ENCODE measurements around the gene PTOV1.

Gene PTOV1

GRCh38 chr19:49844138-49845095, 6.5 kb upstream of the PTOV1 start:
- DNase-seq (ENCODE audit: low read depth) = no peak

DNA sequence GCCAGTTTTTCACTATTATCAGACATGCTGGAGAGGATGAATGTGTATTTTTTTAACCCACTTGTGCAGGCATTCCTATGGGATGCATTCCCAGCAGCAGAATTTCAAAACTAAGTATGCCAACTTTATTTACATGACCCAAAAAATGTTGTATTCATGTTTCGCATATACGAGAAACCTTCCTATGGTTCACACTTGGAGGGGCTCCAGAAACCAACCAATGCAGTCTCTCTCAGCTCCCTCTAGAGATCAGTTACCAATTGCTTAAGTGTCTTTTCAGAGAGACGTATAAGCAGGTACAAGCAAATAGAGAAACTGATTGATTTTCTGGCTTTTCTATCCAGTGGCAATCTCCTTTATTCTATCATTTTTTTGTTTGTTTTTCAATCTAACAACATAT, 5.5 kb upstream of the PTOV1 start:
- no peak for DNase-seq (ENCODE audit: low read depth)

GRCh38 chr19:49846408-49846807, 4.6 kb upstream of the PTOV1 start:
- DNase-seq (ENCODE audit: low read depth) = no peak

- DNase-seq (ENCODE audit: low read depth) = no peak
Measured at GRCh38 chr19:49847731-49848696, 2.9 kb upstream of the PTOV1 start.

DNA sequence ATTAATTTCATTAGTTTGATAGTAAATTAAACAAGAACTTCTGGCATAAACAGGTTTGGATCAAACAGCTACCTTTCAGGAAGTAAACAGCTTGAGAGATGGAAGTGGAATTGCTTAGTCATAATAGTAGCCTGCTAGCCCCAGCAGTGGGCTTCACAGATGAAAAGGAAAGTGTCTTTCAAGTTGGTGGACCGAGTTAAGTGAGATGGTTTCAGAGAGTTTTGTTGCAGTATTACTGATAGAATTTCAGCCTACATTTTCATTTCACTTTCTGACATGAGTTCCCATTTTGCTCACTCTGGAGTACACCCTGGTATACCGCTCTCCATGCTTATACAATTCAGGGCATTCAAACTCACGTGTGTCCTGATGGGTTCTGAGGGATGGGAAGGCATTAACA, 2.0 kb upstream of the PTOV1 start:
- DNase-seq (ENCODE audit: low read depth) = no peak

DNA sequence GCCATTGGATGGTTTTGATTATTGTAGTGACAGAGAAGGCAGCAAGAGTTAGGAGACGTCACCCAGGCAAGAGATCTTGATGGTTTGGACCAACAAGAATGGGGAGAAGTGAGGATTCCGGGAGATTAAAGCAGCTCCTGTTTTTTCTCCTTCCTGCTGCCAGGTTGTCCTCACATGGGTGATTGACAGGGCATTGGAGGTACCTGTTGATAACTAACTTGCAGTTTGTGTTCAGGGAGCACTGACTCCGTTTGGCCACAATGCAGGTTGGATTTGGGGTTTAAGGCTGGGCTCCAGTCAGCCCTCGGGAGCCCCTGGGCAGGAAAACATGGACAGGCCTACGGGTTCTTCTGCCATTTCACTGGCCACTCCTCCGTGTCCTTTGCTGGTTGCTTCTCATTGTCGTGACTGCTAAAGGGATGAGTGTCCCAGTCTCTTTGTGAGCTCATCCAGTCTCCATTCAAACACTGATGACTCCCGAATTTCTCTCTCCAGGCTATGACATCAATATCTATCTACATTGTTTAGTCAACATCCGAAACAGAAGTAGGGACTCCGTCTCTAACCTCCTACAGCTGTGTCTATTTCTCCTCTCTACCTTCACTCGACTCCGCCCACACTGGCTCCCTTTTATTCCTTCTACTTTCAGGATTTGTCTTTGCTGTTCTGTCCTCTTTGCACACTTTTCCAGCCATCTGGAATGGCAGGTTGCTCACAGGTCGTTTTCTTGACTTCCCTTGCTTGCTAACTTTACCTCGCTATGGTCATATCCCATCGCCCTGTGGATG, 1.3 kb upstream of the PTOV1 start:
- DNase-seq (ENCODE audit: low read depth) = no peak

- DNase-seq (ENCODE audit: low read depth) = no peak
Measured at GRCh38 chr19:49850221-49850486, 805 bp upstream of the PTOV1 start.

DNA sequence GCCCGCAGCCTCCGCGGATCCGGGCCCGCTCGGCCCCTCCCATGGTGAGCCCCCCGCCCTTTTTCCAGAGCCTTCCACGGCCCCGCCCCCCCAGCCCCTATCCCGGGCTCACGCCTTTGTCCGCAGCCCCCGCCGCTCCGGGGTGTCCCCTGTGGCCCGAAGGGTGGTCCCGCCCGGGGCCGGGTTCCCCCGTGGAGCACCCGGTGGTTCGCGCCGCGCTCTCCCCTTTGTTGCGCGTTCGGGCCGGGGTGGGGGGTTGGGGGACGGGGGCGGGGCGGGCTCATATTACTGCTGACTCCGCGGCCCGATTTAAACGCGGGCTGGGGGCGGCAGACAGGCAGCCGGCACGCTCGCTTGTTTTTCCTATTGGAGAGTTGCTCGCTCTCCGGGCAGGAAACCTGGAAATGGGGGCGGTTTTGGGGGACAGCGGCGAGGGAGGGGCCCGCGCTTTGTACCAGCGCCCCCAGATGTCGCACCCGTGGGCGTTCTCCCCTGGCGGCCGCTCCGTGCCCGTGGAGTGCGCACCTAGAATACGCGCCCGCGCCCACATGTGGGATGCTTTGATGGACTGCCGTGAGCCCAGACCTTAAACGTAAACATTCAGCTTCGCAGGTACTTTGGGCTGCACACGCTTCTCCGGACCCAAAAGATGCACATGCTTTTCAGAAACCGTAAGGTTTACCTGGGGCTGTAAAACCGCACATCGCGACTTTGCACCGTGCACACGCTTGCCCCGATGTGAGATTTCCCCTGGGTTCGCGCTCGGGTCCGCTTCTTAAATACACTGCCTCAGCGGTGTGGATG, 699 bp downstream of the PTOV1 start:
- no peak for DNase-seq (ENCODE audit: low read depth)

DNA sequence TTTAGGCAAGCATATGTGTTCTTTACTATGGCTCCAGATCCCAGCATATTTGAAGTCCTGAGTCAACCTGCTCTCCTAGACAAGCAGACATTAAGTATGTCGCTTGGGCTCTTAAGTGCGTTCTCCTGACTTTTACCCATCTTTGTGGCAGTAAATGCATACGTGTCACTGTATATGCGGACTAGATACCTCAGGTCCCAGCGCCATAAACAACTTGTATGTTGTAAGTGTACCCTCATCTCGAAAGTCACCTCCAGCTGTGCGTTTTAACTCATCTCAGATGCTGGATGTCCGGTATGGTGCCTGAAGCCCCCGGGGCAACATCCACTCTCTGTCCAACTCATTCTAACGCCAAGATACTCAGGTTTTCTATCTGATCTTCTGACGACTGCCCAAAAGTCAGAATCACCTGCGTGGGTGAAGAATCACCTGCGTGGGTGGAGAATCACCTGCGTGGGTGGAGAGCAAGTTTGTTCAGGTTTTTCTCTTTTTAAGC, 1.7 kb downstream of the PTOV1 start:
- DNase-seq (ENCODE audit: low read depth) = no peak

DNA sequence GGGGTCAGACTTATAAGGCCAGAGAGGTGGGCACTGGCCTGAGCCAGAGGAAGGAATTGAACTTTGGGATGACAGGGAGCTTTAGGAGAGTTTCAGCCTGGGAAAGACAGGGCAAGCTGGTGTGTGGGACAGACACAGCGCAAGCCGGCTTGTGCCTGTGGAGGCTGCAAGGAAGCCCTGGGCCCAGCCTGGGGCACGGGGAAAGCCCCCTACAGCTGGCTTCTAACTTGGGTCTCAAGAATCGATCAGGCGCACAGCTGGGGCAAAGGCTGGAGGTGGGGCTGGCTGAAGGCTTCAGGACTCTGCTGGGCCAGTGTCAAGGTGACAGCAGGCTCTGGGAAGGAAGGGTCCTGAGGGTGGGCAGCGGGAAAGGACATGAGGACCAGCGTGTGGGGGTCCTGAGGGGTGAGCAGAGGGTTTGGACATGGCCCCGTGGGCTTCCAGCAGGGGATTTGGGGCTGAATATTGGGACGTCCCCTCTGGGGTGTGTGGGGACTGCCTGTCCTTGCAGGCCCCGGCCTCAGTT, 3.0 kb downstream of the PTOV1 start:
- DNase-seq (ENCODE audit: low read depth) = no peak

DNA sequence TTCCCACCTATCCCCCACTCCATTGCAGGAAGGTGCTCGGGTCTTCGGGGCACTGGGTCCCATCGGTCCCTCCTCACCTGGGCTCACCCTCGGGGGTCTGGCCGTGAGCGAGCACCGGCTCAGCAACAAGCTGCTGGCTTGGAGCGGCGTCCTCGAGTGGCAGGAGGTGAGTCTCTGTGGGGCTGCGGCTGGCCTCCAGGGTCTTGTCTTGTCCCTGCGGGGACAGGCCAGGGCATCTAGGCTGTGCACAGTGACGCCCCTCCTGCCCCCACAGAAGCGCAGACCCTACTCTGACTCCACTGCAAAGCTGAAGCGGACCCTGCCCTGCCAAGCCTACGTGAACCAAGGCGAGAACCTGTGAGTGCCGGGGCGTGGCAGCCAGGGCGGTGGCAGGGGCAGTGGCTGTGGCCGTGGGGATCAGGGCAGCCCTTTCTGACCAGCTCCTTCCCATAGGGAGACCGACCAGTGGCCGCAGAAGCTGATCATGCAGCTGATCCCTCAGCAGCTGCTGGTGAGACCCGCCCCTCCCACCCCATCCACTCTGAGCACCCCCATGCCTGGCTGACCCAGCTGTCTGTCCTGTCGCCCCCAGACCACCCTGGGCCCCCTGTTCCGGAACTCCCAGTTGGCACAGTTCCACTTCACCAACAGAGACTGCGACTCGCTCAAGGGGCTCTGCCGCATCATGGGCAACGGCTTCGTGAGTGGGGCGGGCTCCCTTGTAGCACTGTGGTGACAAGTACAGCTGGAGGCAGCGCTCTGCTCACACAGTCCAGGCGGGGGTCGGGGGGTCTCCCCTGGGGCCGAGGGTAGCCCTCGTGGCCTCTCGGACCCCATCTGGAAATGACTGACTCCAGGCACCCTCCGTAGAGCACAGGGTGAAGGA, 3.7 kb downstream of the PTOV1 start:
- DNase-seq (ENCODE audit: low read depth) = no peak

GRCh38 chr19:49855277-49855675, 4.3 kb downstream of the PTOV1 start:
- no peak for DNase-seq (ENCODE audit: low read depth)

- DNase-seq (ENCODE audit: low read depth) = no peak
Measured at GRCh38 chr19:49855676-49856573, 5.0 kb downstream of the PTOV1 start.

DNA sequence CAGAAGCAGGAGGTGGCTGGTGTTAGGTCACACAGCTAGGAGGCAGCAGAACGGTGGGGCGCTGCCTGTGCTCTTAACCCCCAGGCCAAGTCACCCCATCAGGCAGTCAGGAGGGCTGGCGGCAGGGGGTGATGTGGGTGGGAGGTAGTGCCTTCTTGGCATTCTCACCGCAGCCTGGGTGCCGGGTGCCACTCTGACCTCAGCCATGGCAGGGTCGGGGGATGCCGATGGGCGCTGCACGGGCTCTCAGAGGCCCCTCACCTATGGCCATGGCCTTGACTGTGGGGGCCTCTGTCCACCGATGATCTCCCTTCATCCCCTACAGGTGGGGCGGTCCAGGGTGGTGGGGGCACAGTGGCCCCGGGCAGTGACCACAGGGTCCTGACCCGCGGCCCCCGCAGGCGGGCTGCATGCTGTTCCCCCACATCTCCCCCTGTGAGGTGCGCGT, 5.6 kb downstream of the PTOV1 start:
- no peak for DNase-seq (ENCODE audit: low read depth)

- no peak for DNase-seq (ENCODE audit: low read depth)
Measured at GRCh38 chr19:49857061-49857837, 6.3 kb downstream of the PTOV1 start.

DNA sequence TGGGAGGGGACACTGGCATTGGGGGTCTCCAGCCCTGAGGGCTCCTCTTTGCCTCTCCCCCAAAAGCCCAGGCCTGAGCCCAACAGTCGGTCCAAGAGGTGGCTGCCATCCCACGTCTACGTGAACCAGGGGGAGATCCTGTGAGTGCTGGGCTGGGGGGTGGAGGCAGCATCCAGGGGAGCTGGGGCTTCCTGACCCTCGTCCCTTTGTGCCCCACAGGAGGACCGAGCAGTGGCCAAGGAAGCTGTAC, 6.8 kb downstream of the PTOV1 start:
- no peak for DNase-seq (ENCODE audit: low read depth)

GRCh38 chr19:49858088-49858985, 7.4 kb downstream of the PTOV1 start:
- no peak for DNase-seq (ENCODE audit: low read depth)

All from stimulated activated CD8-positive, alpha-beta memory T cell treated with anti-CD3 and anti-CD28 coated beads, Interleukin-4, amount 100 ng/mL, for 24 hours (primary cell).